K562 (cell line): Measurements from ENCODE around the gene VWA3B. TPM values are rescaled to one million over a fixed set of nuclear protein-coding genes. Genes with fewer than 3 reads are reported as not detected.

Source experiments
- ATAC-seq: fragments of 200-7000 bp; cut with Tn5 transposase; 3 replicates; pipeline ENCODE4 v1.9.1; 2020; ENCODE audit warnings: moderate library complexity
- BruUV-seq: library from RNA; stranded (reverse); fragments of 400-500 nt; replicated peaks from 2 replicates; lab custom pipeline; 2021; lab: Mats Ljungman, UMichigan
- CTCF ChIA-PET: fragments of 300-600 bp; formaldehyde crosslinking; extraction: SDS; loops from one replicate; lab custom pipeline; 2021; ENCODE audit warnings: low intra/inter-chr PET ratio; lab: Yijun Ruan, JAX
- POLR2A ChIA-PET: fragments of 300-600, 350-650 bp; sonication (Branson Sonifier 250); formaldehyde crosslinking; extraction: SDS; loops from one replicate; lab custom pipeline; 2021; ENCODE audit warnings: antibody characterized with exemption, inconsistent platforms; lab: Yijun Ruan, JAX
- DNase-seq, 4 experiments: peaks; one replicate each; pipeline versions ENCODE4 v3.0.0 to v3.0.0-alpha.2; 2011 to 2018; ENCODE audit warnings: low spot score in 3 of 4, mixed read lengths in 3 of 4; ENCODE audit errors: extremely low read depth in 1 of 4
- FAIRE-seq: peaks from 2 replicates; lab custom pipeline; 2011; peaks lifted over from hg19 to GRCh38; lab: Jason Lieb, UNC
- H2AFZ ChIP-seq: 2 replicates; pipeline ENCODE4 v1.6.0; 2011; ENCODE audit warnings: low read depth, low read length, control low read depth, inconsistent platforms
- H3K27ac ChIP-seq: fragments of 200-600 bp; 3 replicates; pipeline ENCODE4 v1.8.0; 2011; ENCODE audit warnings: low read depth, mild to moderate bottlenecking, control low read depth, inconsistent platforms, low read length, moderate library complexity, mixed read lengths; ENCODE audit errors: extremely low read depth
- H3K27me3 ChIP-seq, 2 experiments: fragments of 300-600 bp in 1 of 2; 2 replicates in 1 of 2; 3 replicates in 1 of 2; pipeline versions ENCODE4 v1.6.0 to v1.8.0; 2011; ENCODE audit warnings: inconsistent platforms in 2 of 2, low read length in 2 of 2, mild to moderate bottlenecking in 1 of 2, mixed read lengths in 1 of 2, moderate library complexity in 1 of 2; ENCODE audit not compliant: control insufficient read depth in 2 of 2, insufficient read depth in 2 of 2
- H3K36me3 ChIP-seq: fragments of 300-600 bp; 3 replicates; pipeline ENCODE4 v1.8.0; 2011; ENCODE audit warnings: mild to moderate bottlenecking, low read length, inconsistent platforms; ENCODE audit not compliant: control insufficient read depth, insufficient read depth
- H3K4me1 ChIP-seq, 2 experiments: fragments of 200-600 bp in 1 of 2; replicated peaks in 1 of 2; 2 replicates in 1 of 2; 3 replicates in 1 of 2; pipeline versions ENCODE4 v1.5.1 to v1.8.0; 2011; ENCODE audit warnings: inconsistent platforms in 2 of 2, low read length in 2 of 2, mild to moderate bottlenecking in 1 of 2, mixed read lengths in 1 of 2, moderate library complexity in 1 of 2; ENCODE audit not compliant: control insufficient read depth in 2 of 2, insufficient read depth in 2 of 2
- H3K4me2 ChIP-seq: 2 replicates; pipeline ENCODE4 v1.6.1; 2011; ENCODE audit warnings: low read length, control low read depth, inconsistent platforms, mixed read lengths; ENCODE audit not compliant: insufficient read depth
- H3K4me3 ChIP-seq: fragments of 200-600 bp; sonication (generic), shearing (Covaris generic); 2 replicates; pipeline ENCODE4 v1.5.1; 2016; ENCODE audit warnings: control low read depth, inconsistent platforms
- H3K79me2 ChIP-seq: fragments of 200-600 bp; 3 replicates; pipeline ENCODE4 v1.8.0; 2011; ENCODE audit warnings: low read length, inconsistent platforms; ENCODE audit not compliant: control insufficient read depth, insufficient read depth
- H3K9ac ChIP-seq, 2 experiments: 2 replicates each; pipeline versions ENCODE4 v1.6.0 to v1.6.1; 2011; ENCODE audit warnings: low read depth in 2 of 2, low read length in 2 of 2, control low read depth in 1 of 2, inconsistent platforms in 1 of 2, mild to moderate bottlenecking in 1 of 2, mixed read lengths in 1 of 2; ENCODE audit not compliant: insufficient read depth in 1 of 2
- H3K9me1 ChIP-seq: one replicate; pipeline ENCODE4 v1.6.0; 2011; ENCODE audit warnings: inconsistent platforms, mild to moderate bottlenecking, low read length, moderate library complexity; ENCODE audit not compliant: control insufficient read depth, insufficient read depth
- H3K9me3 ChIP-seq: replicated peaks from 2 replicates; pipeline ENCODE4 v1.5.1; 2011; ENCODE audit warnings: low read depth, low read length, inconsistent platforms; ENCODE audit not compliant: control insufficient read depth, insufficient read depth
- H4K20me1 ChIP-seq: replicated peaks from 2 replicates; pipeline ENCODE4 v1.6.1; 2011; ENCODE audit warnings: low read length, inconsistent platforms, mixed read lengths; ENCODE audit not compliant: control insufficient read depth, insufficient read depth
- ADNP ChIP-seq: fragments of 200-800 bp; sonication (Bioruptor generic); IDR thresholded peaks from 2 replicates; pipeline ENCODE4 v1.6.1; 2016; ENCODE audit warnings: missing genetic modification characterization, missing compliant biosample characterization
- CHAMP1 ChIP-seq: fragments of 450-650 bp; IDR thresholded peaks from 2 replicates; pipeline ENCODE4 v1.6.1; 2016; ENCODE audit warnings: mild to moderate bottlenecking
- KAT2B ChIP-seq: IDR thresholded peaks from one replicate; pipeline ENCODE4 v1.6.1; 2012; ENCODE audit warnings: low read depth, mild to moderate bottlenecking, control low read depth, inconsistent platforms, low read length, moderate library complexity
- NFRKB ChIP-seq: fragments of 450-650 bp; IDR thresholded peaks from 2 replicates; pipeline ENCODE4 v1.6.1; 2016; ENCODE audit warnings: low read depth
- PATZ1 ChIP-seq: fragments of 250-450 bp; sonication (Bioruptor Pico); IDR thresholded peaks from 2 replicates; pipeline ENCODE4 v1.5.0; 2020; ENCODE audit warnings: mild to moderate bottlenecking, borderline replicate concordance
- POLR2AphosphoS5 ChIP-seq: IDR thresholded peaks from 2 replicates; pipeline ENCODE4 v1.6.1; 2011; ENCODE audit warnings: mild to moderate bottlenecking, low read depth, low read length, moderate library complexity; ENCODE audit not compliant: control insufficient read depth, insufficient read depth
- PURB ChIP-seq: sonication (generic); formaldehyde crosslinking; IDR thresholded peaks from 2 replicates; pipeline ENCODE4 v1.9.0; 2021; ENCODE audit warnings: low read depth, mild to moderate bottlenecking, missing genetic modification reagents
- SNIP1 ChIP-seq: fragments of 450-650 bp; IDR thresholded peaks from 2 replicates; pipeline ENCODE4 v1.7.1; 2017; ENCODE audit warnings: low read depth, mild to moderate bottlenecking
- SRSF3 ChIP-seq: fragments of 200-400 bp; formaldehyde crosslinking; IDR thresholded peaks from 2 replicates; pipeline ENCODE4 v1.6.1; 2016; ENCODE audit warnings: mild to moderate bottlenecking, low read length, moderate library complexity; ENCODE audit not compliant: insufficient read depth
- TAF1 ChIP-seq: IDR thresholded peaks from 2 replicates; pipeline ENCODE4 v1.6.1; 2011; ENCODE audit warnings: mild to moderate bottlenecking, low read length, moderate library complexity; ENCODE audit not compliant: insufficient read depth, control insufficient read depth, severe bottlenecking; ENCODE audit errors: extremely low read depth
- TAF15 ChIP-seq: fragments of 200-400 bp; formaldehyde crosslinking; IDR thresholded peaks from 2 replicates; pipeline ENCODE4 v1.6.1; 2017; ENCODE audit warnings: mild to moderate bottlenecking, low read depth, low read length, moderate library complexity
- USF2 ChIP-seq: sonication (generic); formaldehyde crosslinking; IDR thresholded peaks from 2 replicates; pipeline ENCODE4 v1.5.0; 2020; ENCODE audit warnings: missing genetic modification reagents
- ZNF507 ChIP-seq: conservative IDR thresholded peaks from 2 replicates; pipeline ENCODE4 v1.6.1; 2017; ENCODE audit warnings: missing genetic modification characterization, missing compliant biosample characterization
- ZNF57 ChIP-seq: fragments of 450-650 bp; formaldehyde crosslinking; IDR thresholded peaks from 2 replicates; pipeline ENCODE4 v1.4.0; 2020; ENCODE audit warnings: mild to moderate bottlenecking, moderate library complexity
- ZNF586 ChIP-seq: fragments of 450-650 bp; formaldehyde crosslinking; conservative IDR thresholded peaks from 2 replicates; pipeline ENCODE4 v1.4.0; 2020; ENCODE audit warnings: mild to moderate bottlenecking, moderate library complexity
- ZNF79 ChIP-seq: fragments of 250-450 bp; sonication (Bioruptor Pico); IDR thresholded peaks from 2 replicates; pipeline ENCODE4 v1.4.0; 2020; ENCODE audit warnings: low read depth, mild to moderate bottlenecking, moderate library complexity
- WGBS: fragments of 100-300 bp; shearing (Covaris generic); methylation state at CpG from one replicate; pipeline ENCODE4 v1.1.6; 2016; ENCODE audit warnings: low coverage, mixed read lengths; ENCODE audit not compliant: insufficient coverage; ENCODE audit errors: missing lambda C conversion rate; 5-methylcytosine and 5-hydroxymethylcytosine counted together
- in situ Hi-C: fragments of 300-500 bp; cut with MboI; formaldehyde crosslinking; loops from 4 replicates; pipeline ENCODE4 v1.15.0; 2018; ENCODE audit warnings: inconsistent platforms, mixed read lengths
- intact Hi-C: fragments of 100-400 bp; cut with micrococcal nuclease; formaldehyde crosslinking; loops from 2 replicates; pipeline ENCODE4 v1.14.2; 2022
- polyA plus RNA-seq, 8 experiments: library from polyadenylated mRNA; depleted of rRNA in 4 of 8; stranded (reverse) in 5 of 8; unstranded in 3 of 8; fragments of >200 nt; fragmentation: Nextera tagmentation in 2 of 8; fragmentation: Illumina TruSeq in 1 of 8; extraction: Ambion mirVana in 2 of 8; extraction: Trizol in 1 of 8; gene quantifications; 2 replicates each; pipeline versions ENCODE4 v1.2.1 to v1.2.3, GENCODE V29; 2011 to 2014; ENCODE audit warnings: inconsistent platforms in 1 of 8, missing spikeins in 1 of 8
- total RNA-seq, 7 experiments: library from RNA; depleted of rRNA in 6 of 7; stranded (reverse); fragments of >200 nt in 6 of 7; fragmentation: Illumina TruSeq in 2 of 7; extraction: Trizol in 2 of 7; gene quantifications; 2 replicates each; pipeline versions ENCODE4 v1.2.1 to v1.2.3, GENCODE V29; 2011 to 2021; ENCODE audit warnings: low replicate concordance in 1 of 7

VWA3B gene
- total and polyA plus RNA-seq, 9 of the 15 experiments (the other 6 are each of a cell fraction or from before 2014, with no cell fraction given), result not detected

GRCh38 chr2:98350411-98350810 is 263.4 kb downstream of the VWA3B start (continued):
- TF ChIP-seq CHAMP1, result no peak
- TF ChIP-seq, all 486 proteins: peak for 0

- WGBS, result 0% methylated on average over 3 of the region's 3 CpGs
- ChIA-PET POLR2A (no interaction called here), CTCF (no interaction called here)
- Histone ChIP-seq H2AFZ (no peak overlapping the region), H3K79me2 (no peaks in the 10 kb centered on the region), H3K27me3 (no peaks in the 10 kb centered on the region; a peak in 2 of 5 replicates), H3K9me1 (no peaks in the 10 kb centered on the region), H3K36me3 (no peaks in the 10 kb centered on the region), H3K4me2 (no peak overlapping the region), H3K4me1 (no peaks in the 10 kb centered on the region), H4K20me1 (no peaks in the 10 kb centered on the region), H3K27ac (no peak overlapping the region), H3K4me3 (no peak overlapping the region), H3K9me3 (no peaks in the 10 kb centered on the region; the same call in 1 of the 2 replicates), H3K9ac (no peak overlapping the region)
- in situ Hi-C loops, result no loop called here
- TF ChIP-seq SRSF3 (no peak), TAF15 (no peak), ZNF586 (CRISPR knock-in tag) (no peak), ZNF507 (tag) (no peak), ZNF79 (CRISPR knock-in tag) (no peak), PURB (CRISPR knock-in tag) (no peak), TAF1 (no peak), ZNF57 (CRISPR knock-in tag) (no peak), NFRKB (no peak), USF2 (CRISPR knock-in tag) (no peak), KAT2B (no peak), SNIP1 (no peak), POLR2AphosphoS5 (no peak), ADNP (tag) (no peak), PATZ1 (CRISPR knock-in tag) (no peak)
- ATAC-seq (no peak), DNase-seq (no peak), FAIRE-seq (no peak)
- no TSS peak for BruUV-seq
- intact Hi-C loops, result no loop called here
Observed at GRCh38 chr2:98355881-98356280, 268.9 kb downstream of the VWA3B start.
